ENCODE measurements around the gene PTPRE. TPM values are rescaled to one million over a fixed set of nuclear protein-coding genes. Genes with fewer than 3 reads are reported as not detected.

The PTPRE gene
- total and polyA plus RNA-seq, 2 donors from 2014 or later, result 1.1 to 25.7 TPM

DNA sequence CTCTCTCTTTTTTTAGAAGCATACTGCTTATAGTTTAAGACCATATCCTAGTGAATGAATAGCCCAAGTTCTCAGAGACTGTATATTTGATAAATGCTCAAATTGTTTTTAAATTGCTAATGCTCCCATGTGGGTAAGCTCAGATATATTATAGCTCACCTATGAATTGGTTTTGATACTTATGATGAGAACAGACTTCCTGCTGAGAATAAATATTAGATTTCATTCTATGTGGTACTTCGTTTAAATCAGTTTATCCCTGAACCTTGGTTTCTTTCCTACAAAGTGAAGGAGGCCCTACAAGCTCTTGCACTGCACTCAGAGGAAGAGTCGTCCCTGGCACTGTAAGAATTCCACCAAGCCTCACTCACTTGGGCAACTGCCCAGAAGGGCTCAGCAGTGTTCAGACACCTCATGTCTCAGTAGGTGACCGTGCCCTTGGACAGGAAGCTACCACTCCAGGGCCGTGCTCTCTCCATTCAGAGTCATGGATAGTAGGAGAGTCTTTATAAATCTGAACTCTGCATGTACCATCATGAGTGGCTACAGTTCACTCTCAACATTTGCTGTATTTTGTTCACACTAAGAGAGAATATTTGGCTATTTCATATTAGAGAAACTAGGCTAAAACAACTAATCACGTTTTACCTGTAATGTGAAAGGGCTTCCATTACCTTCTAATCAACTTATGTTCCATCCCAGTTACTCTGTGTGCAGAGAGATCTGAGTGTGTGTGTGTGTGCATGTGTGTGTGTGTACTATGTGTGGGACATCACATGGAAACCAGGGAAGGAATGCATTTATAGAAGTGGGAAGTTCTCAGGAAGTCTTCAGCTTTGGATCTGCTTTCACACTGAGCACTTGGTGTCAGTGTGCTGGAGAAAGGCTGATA is 93.8 kb downstream of the PTPRE start:
- no peak for FAIRE-seq
- no peaks in the 10 kb centered on the region for H3K27me3 ChIP-seq (ENCODE audit: control insufficient read depth, insufficient read depth, low read length)
- no peaks in the 10 kb centered on the region for H3K9me3 ChIP-seq (ENCODE audit: control insufficient read depth in 2 of 3, insufficient read depth in 1 of 3, low read length in 3 of 3)
- no peak overlapping the region for H3K9ac ChIP-seq (ENCODE audit: low read length in 3 of 3)
- no peak overlapping the region for H3K4me3 ChIP-seq (ENCODE audit: low read length in 3 of 3)
- H3K4me1 ChIP-seq (ENCODE audit: control insufficient read depth in 2 of 3, insufficient read depth in 2 of 3, low read depth in 1 of 3, low read length in 3 of 3), result peaks cover 0 to 2% (median 0%) of the 10 kb centered on the region in 3 donors
- no peak overlapping the region for H3K27ac ChIP-seq (ENCODE audit: low read depth in 2 of 2, low read length in 2 of 2)
- intact Hi-C loops (cut with DNase I), result no loop called here
- TF ChIP-seq, protein P1, sequence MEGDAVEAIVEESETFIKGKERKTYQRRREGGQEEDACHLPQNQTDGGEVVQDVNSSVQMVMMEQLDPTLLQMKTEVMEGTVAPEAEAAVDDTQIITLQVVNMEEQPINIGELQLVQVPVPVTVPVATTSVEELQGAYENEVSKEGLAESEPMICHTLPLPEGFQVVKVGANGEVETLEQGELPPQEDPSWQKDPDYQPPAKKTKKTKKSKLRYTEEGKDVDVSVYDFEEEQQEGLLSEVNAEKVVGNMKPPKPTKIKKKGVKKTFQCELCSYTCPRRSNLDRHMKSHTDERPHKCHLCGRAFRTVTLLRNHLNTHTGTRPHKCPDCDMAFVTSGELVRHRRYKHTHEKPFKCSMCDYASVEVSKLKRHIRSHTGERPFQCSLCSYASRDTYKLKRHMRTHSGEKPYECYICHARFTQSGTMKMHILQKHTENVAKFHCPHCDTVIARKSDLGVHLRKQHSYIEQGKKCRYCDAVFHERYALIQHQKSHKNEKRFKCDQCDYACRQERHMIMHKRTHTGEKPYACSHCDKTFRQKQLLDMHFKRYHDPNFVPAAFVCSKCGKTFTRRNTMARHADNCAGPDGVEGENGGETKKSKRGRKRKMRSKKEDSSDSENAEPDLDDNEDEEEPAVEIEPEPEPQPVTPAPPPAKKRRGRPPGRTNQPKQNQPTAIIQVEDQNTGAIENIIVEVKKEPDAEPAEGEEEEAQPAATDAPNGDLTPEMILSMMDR (IDR thresholded peaks at IDR 0.05; ENCODE audit: borderline replicate concordance, extremely low read depth, insufficient read depth), result no peak
- no peak for DNase-seq
- no peaks in the 10 kb centered on the region for H3K36me3 ChIP-seq (ENCODE audit: control insufficient read depth in 2 of 3, insufficient read depth in 3 of 3, low read length in 3 of 3)

DNA sequence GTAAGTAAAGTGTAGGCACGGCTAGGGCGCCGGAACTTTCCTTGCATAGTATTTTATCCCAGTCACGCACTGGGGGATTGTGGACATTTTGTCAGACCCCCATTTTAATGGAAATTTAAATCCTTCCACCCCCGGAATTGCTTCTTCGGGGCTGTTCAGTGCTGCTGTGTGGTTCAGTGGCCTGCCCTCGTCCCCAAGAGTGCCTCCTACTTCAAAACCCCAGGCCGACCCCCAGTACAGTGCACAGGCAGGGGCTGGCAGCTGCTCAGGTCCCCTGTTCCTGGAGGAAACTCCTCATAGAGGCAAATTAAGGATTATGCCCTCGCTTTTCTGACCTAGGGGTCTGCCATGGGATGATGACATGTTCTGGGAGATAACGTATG is 94.5 kb downstream of the PTPRE start:
- no peak for DNase-seq
- peaks cover 0 to 2% (median 0%) of the 10 kb centered on the region in 3 donors for H3K4me1 ChIP-seq (ENCODE audit: control insufficient read depth in 2 of 3, insufficient read depth in 2 of 3, low read depth in 1 of 3, low read length in 3 of 3)
- H3K4me3 ChIP-seq (ENCODE audit: low read length in 3 of 3), result no peak overlapping the region
- intact Hi-C loops (cut with DNase I), result no loop called here
- no peaks in the 10 kb centered on the region for H3K27me3 ChIP-seq (ENCODE audit: control insufficient read depth, insufficient read depth, low read length)
- no peaks in the 10 kb centered on the region for H3K9me3 ChIP-seq (ENCODE audit: control insufficient read depth in 2 of 3, insufficient read depth in 1 of 3, low read length in 3 of 3)
- TF ChIP-seq, protein P1 (IDR thresholded peaks at IDR 0.05; ENCODE audit: borderline replicate concordance, extremely low read depth, insufficient read depth), result no peak
- H3K27ac ChIP-seq (ENCODE audit: low read depth in 2 of 2, low read length in 2 of 2), result no peak overlapping the region
- FAIRE-seq, result no peak
- H3K9ac ChIP-seq (ENCODE audit: low read length in 3 of 3), result no peak overlapping the region
- no peaks in the 10 kb centered on the region for H3K36me3 ChIP-seq (ENCODE audit: control insufficient read depth in 2 of 3, insufficient read depth in 3 of 3, low read length in 3 of 3)

DNA sequence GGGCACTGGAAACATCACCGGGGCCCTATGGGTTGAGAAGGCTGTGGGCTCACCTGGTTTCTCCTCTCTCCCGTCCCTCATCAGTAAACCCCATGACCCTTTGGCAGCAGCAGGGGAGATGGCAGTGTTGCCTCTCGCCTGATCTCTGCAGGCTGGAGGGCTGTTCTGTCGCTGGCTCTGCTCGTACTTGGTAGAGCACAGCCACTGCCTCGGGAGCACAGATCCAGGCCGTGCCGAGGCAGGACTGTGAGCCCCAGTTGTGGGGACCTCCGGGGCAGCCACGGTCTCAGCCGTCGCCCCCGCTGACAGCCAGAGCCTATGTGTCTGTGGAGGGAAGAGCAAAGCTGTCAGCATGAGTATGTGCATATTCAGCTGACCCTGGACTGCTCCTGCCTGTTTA is 94.9 kb downstream of the PTPRE start:
- no peak for FAIRE-seq
- intact Hi-C loops (cut with DNase I), result no loop called here
- no peaks in the 10 kb centered on the region for H3K9me3 ChIP-seq (ENCODE audit: control insufficient read depth in 2 of 3, insufficient read depth in 1 of 3, low read length in 3 of 3)
- H3K9ac ChIP-seq (ENCODE audit: low read length in 3 of 3), result no peak overlapping the region
- peaks cover 0 to 2% (median 0%) of the 10 kb centered on the region in 3 donors for H3K4me1 ChIP-seq (ENCODE audit: control insufficient read depth in 2 of 3, insufficient read depth in 2 of 3, low read depth in 1 of 3, low read length in 3 of 3)
- no peaks in the 10 kb centered on the region for H3K36me3 ChIP-seq (ENCODE audit: control insufficient read depth in 2 of 3, insufficient read depth in 3 of 3, low read length in 3 of 3)
- TF ChIP-seq, protein P1 (IDR thresholded peaks at IDR 0.05; ENCODE audit: borderline replicate concordance, extremely low read depth, insufficient read depth), result no peak
- H3K27ac ChIP-seq (ENCODE audit: low read depth in 2 of 2, low read length in 2 of 2), result no peak overlapping the region
- no peak overlapping the region for H3K4me3 ChIP-seq (ENCODE audit: low read length in 3 of 3)
- no peaks in the 10 kb centered on the region for H3K27me3 ChIP-seq (ENCODE audit: control insufficient read depth, insufficient read depth, low read length)
- peak in 1 of 5 donors; percentile 16 for DNase-seq
